HG03378 (cell line): ENCODE results near the gene PRKD1.
"Not testable (repeated sequence)": the region's sequence is repeated elsewhere in the genome, so short reads cannot be mapped to it uniquely, and the experiment has no call there.

Source experiments
- ATAC-seq: cut with Tn5 transposase; IDR thresholded peaks from one replicate; pipeline ENCODE4 v1.9.1; 2021; ENCODE audit warnings: mild to moderate bottlenecking, moderate library complexity; ENCODE audit not compliant: unreplicated experiment

PRKD1 gene

GRCh38 chr14:29905543-29905942, 22.1 kb downstream of the PRKD1 start:
- ATAC-seq: no peak

- ATAC-seq: peak; percentile 62
Observed at GRCh38 chr14:29900609-29901350, 26.9 kb downstream of the PRKD1 start.

GRCh38 chr14:29898470-29898869, 29.2 kb downstream of the PRKD1 start:
- no peak for ATAC-seq

DNA sequence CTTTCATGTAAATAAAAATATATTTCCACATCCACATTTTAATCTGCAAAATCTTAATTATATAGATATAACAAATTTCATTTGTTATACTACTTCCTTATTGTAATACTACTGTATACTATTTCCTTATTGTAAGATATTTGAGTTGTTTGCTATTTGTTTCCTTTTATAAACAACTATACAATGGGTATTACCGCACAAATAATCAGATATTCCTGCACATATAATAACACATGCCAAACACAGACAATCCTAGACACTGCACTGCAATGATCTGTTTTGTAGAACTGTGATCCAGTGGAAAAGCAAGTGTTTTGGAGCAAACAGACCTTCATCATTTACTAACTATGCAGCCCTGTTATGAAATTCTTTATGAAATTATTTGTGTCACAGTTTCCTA, 30.5 kb downstream of the PRKD1 start:
- ATAC-seq: no peak

DNA sequence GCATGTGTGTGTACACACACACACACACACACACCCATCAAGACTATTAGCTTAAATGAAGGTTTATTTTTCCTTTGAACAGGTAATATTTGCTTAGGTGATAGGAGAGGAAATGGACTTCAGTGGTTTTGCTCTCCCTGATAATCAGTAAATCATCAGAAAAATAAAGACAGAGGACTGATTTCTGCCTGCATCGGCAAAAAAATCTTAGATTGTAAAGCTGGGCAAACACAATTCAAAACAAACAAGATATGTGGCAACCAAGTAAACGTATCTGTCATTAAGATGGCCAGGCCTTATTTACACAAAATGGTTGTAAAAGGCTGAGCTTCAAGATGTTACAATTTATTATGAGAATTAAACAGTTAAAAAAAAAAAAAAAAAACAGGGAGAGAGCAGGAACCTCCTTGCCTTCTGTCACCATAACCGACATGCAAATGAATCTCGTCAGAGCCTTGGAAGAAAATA, 31.3 kb downstream of the PRKD1 start:
- no peak for ATAC-seq

DNA sequence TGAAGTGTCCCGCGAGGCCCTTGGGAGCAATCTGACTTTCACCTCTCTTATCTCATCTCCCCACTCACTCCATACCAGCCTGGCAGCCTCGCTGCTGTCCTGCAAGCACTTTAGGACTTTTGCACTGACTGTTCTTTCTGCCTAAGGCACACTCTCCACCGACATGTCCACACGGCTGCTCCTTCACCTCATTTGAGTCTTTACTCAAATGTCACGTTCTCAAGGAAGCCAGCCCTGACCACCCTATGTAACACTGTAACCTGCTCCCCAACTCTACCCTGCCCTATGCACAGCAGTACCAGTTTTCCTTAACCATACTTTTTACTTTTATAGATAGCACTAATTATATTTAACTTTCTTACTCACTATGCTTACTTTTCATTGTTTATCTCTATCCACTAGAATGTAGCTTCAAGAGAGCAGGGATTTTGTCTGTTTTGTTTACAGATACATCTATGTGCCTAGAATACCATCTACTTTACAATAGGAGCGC, 32.0 kb downstream of the PRKD1 start:
- ATAC-seq: no peak

DNA sequence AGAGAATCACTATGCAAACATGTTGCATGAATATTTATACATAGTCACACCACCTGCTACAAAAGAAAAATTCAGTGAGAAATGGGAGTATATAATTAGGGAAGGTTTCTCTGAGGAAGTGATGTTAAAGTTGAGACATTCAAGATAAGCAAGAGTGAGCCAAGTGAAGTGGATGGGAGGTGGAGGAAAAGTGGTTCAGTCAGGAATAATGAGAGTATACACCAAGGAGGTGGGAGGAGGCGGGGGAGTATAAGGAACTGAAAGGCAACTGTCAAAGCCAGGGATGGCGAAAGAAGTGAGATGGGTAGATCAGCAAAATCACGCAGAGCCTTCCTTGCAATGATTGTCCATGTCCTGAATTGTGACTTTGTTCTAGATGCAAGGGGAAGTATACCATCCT, 33.7 kb downstream of the PRKD1 start:
- ATAC-seq: no peak

- no peak for ATAC-seq
Observed at GRCh38 chr14:29892327-29892726, 35.3 kb downstream of the PRKD1 start.

GRCh38 chr14:29885988-29886387, 41.7 kb downstream of the PRKD1 start:
- ATAC-seq: no peak

- no peak for ATAC-seq
Observed at GRCh38 chr14:29868000-29868399, 59.6 kb downstream of the PRKD1 start.

DNA sequence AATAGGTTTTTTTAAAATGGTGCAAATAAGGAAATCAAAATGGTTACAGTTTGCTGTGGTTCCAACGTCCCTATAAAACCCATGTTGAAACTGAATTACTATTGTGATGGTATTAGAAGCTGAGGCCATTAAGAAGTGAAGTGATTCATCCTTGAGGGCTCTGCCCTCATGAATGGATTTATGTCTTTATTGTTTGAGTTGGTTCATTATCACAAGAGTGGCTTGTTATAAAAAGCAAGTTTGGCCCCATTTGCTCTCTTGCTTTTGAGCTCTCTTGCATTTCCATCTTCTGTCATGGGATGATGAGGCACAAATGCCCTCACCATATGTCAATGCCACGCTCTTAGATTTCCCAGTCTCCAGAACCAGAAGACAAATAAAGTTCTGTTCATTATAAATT, 62.3 kb downstream of the PRKD1 start:
- ATAC-seq: no peak

DNA sequence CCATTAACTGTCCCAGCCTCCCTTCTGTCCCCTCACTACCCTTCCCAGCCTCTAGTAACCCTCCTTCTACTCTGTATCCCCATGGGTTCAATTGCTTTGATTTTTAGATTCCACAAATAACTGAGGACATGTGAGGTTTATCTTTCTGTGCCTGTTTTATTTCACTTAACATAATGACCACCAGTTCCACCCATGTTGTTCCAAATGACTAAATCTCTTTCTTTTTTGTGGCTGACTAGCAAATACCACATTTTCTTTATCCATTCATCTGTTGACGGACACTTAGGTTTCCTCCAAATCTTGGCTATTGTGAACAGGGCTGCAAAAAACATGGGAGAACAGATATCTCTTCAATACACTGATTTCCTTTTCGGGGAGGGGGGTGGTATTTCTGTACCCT, 65.7 kb downstream of the PRKD1 start:
- no peak for ATAC-seq

DNA sequence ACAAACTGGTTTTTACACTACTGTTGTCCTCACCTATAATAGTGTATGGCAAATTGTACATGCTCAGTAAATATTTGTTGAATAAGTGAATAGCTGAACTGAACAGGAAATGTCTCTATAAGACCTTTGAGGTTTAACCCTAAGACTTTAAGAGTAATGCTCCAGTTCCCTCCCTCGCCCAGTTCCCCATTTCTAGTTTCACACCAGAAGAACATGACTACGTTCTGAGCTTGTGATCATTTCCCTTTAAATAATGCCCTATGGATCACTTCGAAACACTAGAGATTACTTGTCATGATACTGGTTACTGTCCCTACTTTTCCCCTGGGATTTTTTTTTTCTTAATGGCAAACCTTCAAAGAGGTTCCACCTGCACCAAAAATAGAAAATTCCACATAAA, 69.3 kb downstream of the PRKD1 start:
- peak; percentile 97 for ATAC-seq

- ATAC-seq: peak; percentile 66
Observed at GRCh38 chr14:29857551-29857950, 70.1 kb downstream of the PRKD1 start.

DNA sequence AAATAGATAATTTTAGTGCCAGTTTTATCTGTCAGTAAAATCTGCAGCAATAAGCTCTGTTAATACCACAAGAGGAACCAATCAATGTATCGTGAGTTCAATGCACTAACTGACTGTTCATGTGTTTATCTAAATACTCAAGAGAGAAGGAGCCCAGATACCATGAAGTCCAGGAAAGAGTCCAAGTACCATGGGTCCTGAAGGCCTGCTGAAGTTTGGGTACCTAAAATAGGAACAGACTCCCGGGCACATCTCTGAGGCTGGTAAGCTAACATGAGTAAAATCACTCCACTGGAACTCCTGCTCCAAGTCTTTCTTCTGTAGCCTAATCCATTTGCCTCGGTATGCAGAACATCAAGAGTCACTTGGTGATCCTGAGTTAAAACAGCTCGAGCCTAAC, 71.1 kb downstream of the PRKD1 start:
- ATAC-seq: no peak

GRCh38 chr14:29853691-29854090, 74.0 kb downstream of the PRKD1 start:
- ATAC-seq: not testable (repeated sequence)

DNA sequence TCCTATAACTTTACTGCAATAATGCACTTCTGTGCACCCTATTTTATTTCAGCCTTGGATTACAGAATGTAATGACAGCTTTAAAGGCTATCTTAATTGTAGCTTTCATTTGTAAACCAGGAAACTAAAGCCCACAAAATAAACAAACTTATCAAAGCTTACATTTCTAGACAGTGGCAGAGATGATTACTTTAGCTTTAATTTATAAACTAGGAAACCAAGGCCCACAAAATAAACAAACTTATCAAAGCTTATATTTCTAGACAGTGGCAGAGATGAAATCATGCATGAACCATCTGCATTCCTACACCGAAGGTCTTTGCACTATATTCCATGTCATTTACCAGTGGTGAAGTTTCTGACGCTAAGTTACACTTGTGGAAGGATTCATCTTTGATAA, 74.4 kb downstream of the PRKD1 start:
- no peak for ATAC-seq

GRCh38 chr14:29851397-29851796, 76.2 kb downstream of the PRKD1 start:
- ATAC-seq: no peak

DNA sequence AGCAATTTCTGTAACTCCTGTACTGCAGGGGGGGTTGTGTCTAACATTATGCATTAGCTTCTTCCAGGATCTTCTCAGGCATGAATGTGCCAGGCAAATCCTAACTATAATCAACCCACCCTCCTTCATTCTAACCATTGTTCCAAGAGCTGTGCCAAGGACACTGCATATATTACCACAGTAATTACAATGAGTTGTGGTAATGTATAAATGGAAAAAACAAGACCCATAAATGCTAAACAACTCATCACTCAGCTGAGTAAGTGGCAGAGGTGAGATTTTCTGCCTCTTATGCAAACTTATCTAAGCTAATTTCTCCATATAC, 80.6 kb downstream of the PRKD1 start:
- ATAC-seq: peak; percentile 17

GRCh38 chr14:29846339-29847055, 81.2 kb downstream of the PRKD1 start:
- peak; percentile 81 for ATAC-seq

DNA sequence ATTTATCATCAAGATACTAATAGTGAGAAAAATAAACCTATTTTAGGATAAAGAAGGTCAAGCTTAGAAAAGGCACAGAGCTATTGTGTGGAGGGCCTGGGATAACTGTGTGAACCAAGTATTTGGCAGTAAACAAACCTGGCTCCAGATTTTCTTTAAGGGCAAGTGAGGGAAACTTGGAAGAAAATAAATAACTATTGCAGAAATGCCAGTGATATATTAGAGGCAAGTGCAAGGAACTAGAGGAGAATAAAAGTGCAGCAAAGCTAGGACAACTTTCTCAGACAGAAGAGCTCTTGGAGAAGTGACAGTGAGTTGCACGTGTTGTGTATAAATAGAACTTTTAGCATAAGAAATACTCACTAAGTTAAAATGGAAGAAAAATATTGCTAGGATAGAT, 83.7 kb downstream of the PRKD1 start:
- ATAC-seq: no peak

DNA sequence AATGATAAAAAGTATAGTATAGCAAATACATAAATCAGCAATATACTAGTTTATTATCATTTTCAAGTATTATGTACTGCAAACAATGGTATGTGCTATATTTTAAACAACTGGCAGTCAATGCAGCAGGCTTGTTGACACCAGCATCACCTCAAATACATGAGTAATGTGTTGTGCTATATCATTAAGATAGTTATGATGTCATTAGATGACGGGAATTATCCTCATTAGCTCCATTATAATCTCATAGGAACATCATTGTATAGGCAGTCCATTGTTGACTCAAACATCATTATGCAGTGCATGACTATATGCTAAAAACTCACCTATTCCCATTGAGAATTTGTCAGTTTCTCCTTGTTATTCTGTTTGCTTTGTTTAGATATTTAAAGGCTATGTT, 85.4 kb downstream of the PRKD1 start:
- no peak for ATAC-seq
